ENCODE measurements around the gene TMEM184A. TPM values are rescaled to one million over a fixed set of nuclear protein-coding genes. Genes with fewer than 3 reads are reported as not detected.

Gene TMEM184A
- total and polyA plus RNA-seq, 2 of the 13 experiments (the other 11 are each of a cell fraction or from before 2014, with no cell fraction given): 9.5 to 20.4 TPM

GRCh38 chr7:1558181-1558811 is 2.3 kb upstream of the TMEM184A start (continued):
- TF ChIP-seq ATF2 (CRISPR knock-in tag; IDR thresholded peaks at IDR 0.05) (no peak), NFATC3 (CRISPR knock-in tag; IDR thresholded peaks at IDR 0.05) (no peak), ADNP (CRISPR knock-in tag; IDR thresholded peaks at IDR 0.05) (peak; percentile 67; the same call in 1 of the 2 replicates), ZGPAT (CRISPR knock-in tag; IDR thresholded peaks at IDR 0.05) (peak; percentile 44; the same call in 1 of the 2 replicates), GATAD2A (CRISPR knock-in tag; IDR thresholded peaks at IDR 0.05) (peak; percentile 34; the same call in 1 of the 2 replicates), TBP (CRISPR knock-in tag; IDR thresholded peaks at IDR 0.05) (no peak), ZNF768 (CRISPR knock-in tag; IDR thresholded peaks at IDR 0.05) (0 out of 2 replicates have a peak, but pooled peaks have one; percentile 9), ZNF101 (CRISPR knock-in tag; IDR thresholded peaks at IDR 0.05; ENCODE audit: borderline replicate concordance, low read depth) (no peak), BCLAF1 (IDR thresholded peaks at IDR 0.05) (no peak), GABPA (IDR thresholded peaks at IDR 0.05; ENCODE audit: low read depth, low read length) (no peak), GABPA (CRISPR knock-in tag; IDR thresholded peaks at IDR 0.05; ENCODE audit: low read depth) (0 out of 2 replicates have a peak, but pooled peaks have one; percentile 36)
- TF ChIP-seq, protein P1, sequence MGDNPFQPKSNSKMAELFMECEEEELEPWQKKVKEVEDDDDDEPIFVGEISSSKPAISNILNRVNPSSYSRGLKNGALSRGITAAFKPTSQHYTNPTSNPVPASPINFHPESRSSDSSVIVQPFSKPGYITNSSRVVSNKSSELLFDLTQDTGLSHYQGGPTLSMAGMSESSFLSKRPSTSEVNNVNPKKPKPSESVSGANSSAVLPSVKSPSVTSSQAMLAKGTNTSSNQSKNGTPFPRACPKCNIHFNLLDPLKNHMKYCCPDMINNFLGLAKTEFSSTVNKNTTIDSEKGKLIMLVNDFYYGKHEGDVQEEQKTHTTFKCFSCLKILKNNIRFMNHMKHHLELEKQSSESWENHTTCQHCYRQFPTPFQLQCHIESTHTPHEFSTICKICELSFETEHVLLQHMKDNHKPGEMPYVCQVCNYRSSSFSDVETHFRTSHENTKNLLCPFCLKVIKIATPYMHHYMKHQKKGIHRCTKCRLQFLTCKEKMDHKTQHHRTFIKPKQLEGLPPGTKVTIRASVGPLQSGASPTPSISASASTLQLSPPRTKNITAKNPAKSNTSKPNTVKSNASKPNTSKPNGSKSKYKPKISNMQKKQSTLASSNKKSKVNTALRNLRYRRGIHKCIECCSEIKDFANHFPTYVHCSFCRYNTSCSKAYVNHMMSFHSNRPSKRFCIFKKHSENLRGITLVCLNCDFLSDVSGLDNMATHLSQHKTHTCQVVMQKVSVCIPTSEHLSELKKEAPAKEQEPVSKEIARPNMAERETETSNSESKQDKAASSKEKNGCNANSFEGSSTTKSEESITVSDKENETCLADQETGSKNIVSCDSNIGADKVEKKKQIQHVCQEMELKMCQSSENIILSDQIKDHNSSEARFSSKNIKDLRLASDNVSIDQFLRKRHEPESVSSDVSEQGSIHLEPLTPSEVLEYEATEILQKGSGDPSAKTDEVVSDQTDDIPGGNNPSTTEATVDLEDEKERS (CRISPR knock-in tag; IDR thresholded peaks at IDR 0.05): no peak

All from HepG2 (cell line).